ENCODE measurements around the gene MED12L.

Gene MED12L

DNA sequence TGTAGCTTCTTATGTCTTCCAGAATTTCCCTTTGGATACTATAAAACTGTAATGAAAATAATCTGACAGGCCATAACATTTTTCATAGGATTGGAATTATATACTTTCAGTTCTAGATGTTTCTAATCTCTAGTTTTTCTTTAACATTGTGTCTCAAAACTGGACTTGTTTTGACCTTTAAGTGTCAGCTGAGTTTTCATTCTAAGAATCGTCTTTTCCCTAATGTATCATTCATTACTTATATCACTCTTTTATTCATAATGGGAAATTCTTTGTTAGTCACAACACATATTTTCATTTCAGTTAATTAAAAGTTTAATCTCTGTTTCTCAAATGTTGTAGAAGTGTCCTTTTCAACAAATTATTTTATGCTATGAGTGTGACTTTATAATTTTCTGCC lies 105.6 kb downstream of the MED12L start:
- no peak for ATAC-seq
- TF ChIP-seq ZNF8 (CRISPR knock-in tag; IDR thresholded peaks at IDR 0.05), result no peak

DNA sequence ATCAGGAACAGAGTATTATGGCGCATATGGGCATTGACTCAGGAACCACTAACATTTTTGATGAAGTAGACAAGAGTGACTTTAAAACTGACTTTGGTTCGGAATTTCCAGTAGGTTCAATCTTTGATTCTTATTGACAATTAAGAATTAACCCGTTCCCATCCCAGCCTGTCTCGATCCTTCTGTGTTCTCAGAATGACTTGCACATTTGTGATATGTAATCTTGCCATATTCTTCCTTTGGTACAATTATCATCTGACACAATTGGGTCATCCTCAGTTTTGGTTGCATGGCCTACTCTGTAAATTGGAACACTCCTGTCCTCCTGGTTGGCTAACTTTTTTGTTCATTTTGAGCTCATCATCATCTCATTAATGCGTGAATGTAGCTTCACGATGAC lies 107.1 kb downstream of the MED12L start:
- TF ChIP-seq ZNF70 (CRISPR knock-in tag; IDR thresholded peaks at IDR 0.05) (no peak), TCF4 (CRISPR knock-in tag; IDR thresholded peaks at IDR 0.05; ENCODE audit: borderline replicate concordance) (no peak), ESRRG (CRISPR knock-in tag; IDR thresholded peaks at IDR 0.05) (no peak), ZNF8 (CRISPR knock-in tag; IDR thresholded peaks at IDR 0.05) (no peak), ZNF565 (CRISPR knock-in tag; conservative IDR thresholded peaks at IDR 0.05; ENCODE audit: low read depth) (no peak), GLIS3 (CRISPR knock-in tag; IDR thresholded peaks at IDR 0.05) (no peak), SNAI2 (CRISPR knock-in tag; IDR thresholded peaks at IDR 0.05) (no peak), CSDC2 (CRISPR knock-in tag; IDR thresholded peaks at IDR 0.05) (no peak), PPARA (CRISPR knock-in tag; IDR thresholded peaks at IDR 0.05; ENCODE audit: borderline replicate concordance) (no peak), ISL1 (CRISPR knock-in tag; IDR thresholded peaks at IDR 0.05) (no peak), ZC3H10 (CRISPR knock-in tag; IDR thresholded peaks at IDR 0.05) (no peak)

DNA sequence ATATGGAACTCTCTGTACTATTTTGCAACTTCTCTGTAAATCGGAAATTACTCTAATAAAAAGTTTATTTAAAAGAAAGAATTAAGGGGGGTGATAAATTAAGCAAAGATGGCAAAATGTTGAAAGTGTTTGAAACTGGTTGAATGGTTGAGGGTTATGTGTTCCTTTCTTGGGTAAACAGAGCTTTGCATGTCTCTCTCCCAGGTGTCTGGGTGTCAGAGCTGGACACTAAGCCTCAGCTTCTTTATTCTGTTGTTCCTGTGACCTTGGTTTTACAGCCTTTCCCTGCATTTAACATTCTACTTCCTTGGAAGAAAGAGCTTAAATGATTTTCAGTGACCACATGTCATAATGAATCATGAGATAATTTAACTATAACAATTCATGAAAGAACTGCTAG lies 110.4 kb downstream of the MED12L start:
- no peak for ATAC-seq
- TF ChIP-seq ZFP30 (CRISPR knock-in tag; IDR thresholded peaks at IDR 0.05) (no peak), SNAI2 (CRISPR knock-in tag; IDR thresholded peaks at IDR 0.05) (no peak), OSR1 (CRISPR knock-in tag; IDR thresholded peaks at IDR 0.05) (no peak)

More for the DNA sequence above, 107.1 kb downstream of the MED12L start:
- no peak for ATAC-seq

DNA sequence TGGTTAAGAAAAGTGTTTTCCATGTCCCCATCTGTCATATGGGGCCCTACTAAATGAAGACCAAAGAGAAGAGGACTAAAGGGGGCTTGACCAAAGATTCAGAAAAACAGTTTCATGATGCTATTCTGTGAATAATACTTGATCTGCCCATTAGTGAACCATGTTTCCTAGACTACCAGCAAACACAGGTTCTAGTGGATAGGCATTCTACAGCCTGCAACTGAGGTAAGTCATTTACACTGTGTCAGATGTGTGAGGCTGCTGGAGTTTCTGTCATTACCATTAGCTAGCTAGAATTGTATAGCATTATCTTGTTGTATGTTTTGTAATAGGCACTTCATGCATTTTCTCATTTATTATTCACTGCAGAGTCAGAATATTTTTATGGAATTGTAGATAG lies 111.0 kb downstream of the MED12L start:
- no peak for TF ChIP-seq PATZ1 (CRISPR knock-in tag; IDR thresholded peaks at IDR 0.05; ENCODE audit: borderline replicate concordance)
- TF ChIP-seq ZNF70 (CRISPR knock-in tag; IDR thresholded peaks at IDR 0.05), result no peak
- no peak for TF ChIP-seq OSR1 (CRISPR knock-in tag; IDR thresholded peaks at IDR 0.05)
- no peak for TF ChIP-seq CSDC2 (CRISPR knock-in tag; IDR thresholded peaks at IDR 0.05)
- TF ChIP-seq ZFP3 (CRISPR knock-in tag; IDR thresholded peaks at IDR 0.05), result no peak
- no peak for TF ChIP-seq RARB (CRISPR knock-in tag; IDR thresholded peaks at IDR 0.05)
- TF ChIP-seq, protein P1, sequence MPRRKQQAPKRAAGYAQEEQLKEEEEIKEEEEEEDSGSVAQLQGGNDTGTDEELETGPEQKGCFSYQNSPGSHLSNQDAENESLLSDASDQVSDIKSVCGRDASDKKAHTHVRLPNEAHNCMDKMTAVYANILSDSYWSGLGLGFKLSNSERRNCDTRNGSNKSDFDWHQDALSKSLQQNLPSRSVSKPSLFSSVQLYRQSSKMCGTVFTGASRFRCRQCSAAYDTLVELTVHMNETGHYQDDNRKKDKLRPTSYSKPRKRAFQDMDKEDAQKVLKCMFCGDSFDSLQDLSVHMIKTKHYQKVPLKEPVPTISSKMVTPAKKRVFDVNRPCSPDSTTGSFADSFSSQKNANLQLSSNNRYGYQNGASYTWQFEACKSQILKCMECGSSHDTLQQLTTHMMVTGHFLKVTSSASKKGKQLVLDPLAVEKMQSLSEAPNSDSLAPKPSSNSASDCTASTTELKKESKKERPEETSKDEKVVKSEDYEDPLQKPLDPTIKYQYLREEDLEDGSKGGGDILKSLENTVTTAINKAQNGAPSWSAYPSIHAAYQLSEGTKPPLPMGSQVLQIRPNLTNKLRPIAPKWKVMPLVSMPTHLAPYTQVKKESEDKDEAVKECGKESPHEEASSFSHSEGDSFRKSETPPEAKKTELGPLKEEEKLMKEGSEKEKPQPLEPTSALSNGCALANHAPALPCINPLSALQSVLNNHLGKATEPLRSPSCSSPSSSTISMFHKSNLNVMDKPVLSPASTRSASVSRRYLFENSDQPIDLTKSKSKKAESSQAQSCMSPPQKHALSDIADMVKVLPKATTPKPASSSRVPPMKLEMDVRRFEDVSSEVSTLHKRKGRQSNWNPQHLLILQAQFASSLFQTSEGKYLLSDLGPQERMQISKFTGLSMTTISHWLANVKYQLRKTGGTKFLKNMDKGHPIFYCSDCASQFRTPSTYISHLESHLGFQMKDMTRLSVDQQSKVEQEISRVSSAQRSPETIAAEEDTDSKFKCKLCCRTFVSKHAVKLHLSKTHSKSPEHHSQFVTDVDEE (CRISPR knock-in tag; IDR thresholded peaks at IDR 0.05), result no peak
- TF ChIP-seq BACH2 (CRISPR knock-in tag; IDR thresholded peaks at IDR 0.05; ENCODE audit: borderline replicate concordance), result no peak
- no peak for TF ChIP-seq GLIS3 (CRISPR knock-in tag; IDR thresholded peaks at IDR 0.05)
- TF ChIP-seq TOX (CRISPR knock-in tag; IDR thresholded peaks at IDR 0.05; ENCODE audit: borderline replicate concordance), result no peak
- TF ChIP-seq ZFP30 (CRISPR knock-in tag; IDR thresholded peaks at IDR 0.05), result no peak
- TF ChIP-seq CREB5 (CRISPR knock-in tag; IDR thresholded peaks at IDR 0.05; ENCODE audit: low read depth), result no peak
- ATAC-seq, result no peak

GRCh38 chr3:151197228-151197627 lies 111.8 kb downstream of the MED12L start:
- TF ChIP-seq ZFP3 (CRISPR knock-in tag; IDR thresholded peaks at IDR 0.05) (no peak), BACH2 (CRISPR knock-in tag; IDR thresholded peaks at IDR 0.05; ENCODE audit: borderline replicate concordance) (no peak), CSRNP3 (CRISPR knock-in tag; IDR thresholded peaks at IDR 0.05) (no peak), OSR1 (CRISPR knock-in tag; IDR thresholded peaks at IDR 0.05) (no peak), SNAI2 (CRISPR knock-in tag; IDR thresholded peaks at IDR 0.05) (no peak), RARB (CRISPR knock-in tag; IDR thresholded peaks at IDR 0.05) (no peak), ZNF70 (CRISPR knock-in tag; IDR thresholded peaks at IDR 0.05) (no peak), ISL1 (CRISPR knock-in tag; IDR thresholded peaks at IDR 0.05) (no peak), ZFP30 (CRISPR knock-in tag; IDR thresholded peaks at IDR 0.05) (no peak)
- TF ChIP-seq, protein P1 (CRISPR knock-in tag; IDR thresholded peaks at IDR 0.05), result no peak
- no peak for ATAC-seq
